H1 (cell line): ENCODE results near the gene SMDT1. TPM values are rescaled to one million over a fixed set of nuclear protein-coding genes. Genes with fewer than 3 reads are reported as not detected.

ENCODE experiments used
- CTCF ChIA-PET: fragments of 300-600 bp; sonication (Branson Sonifier 250); formaldehyde crosslinking; loops from one replicate; lab custom pipeline; 2021; ENCODE audit not compliant: partially characterized antibody; lab: Charles Lee
- POLR2A ChIA-PET: fragments of 300-600 bp; sonication (Branson Sonifier 250); formaldehyde crosslinking; loops from one replicate; lab custom pipeline; 2021; ENCODE audit warnings: inconsistent platforms; ENCODE audit not compliant: partially characterized antibody; lab: Charles Lee
- DNase-seq, 2 experiments: peaks; one replicate each; pipeline versions ENCODE4 v3.0.0 to v3.0.0-alpha.2; 2010 to 2022; ENCODE audit warnings: low spot score in 2 of 2, low read depth in 1 of 2, mixed read lengths in 1 of 2
- FAIRE-seq: peaks from 2 replicates; lab custom pipeline; 2011; peaks lifted over from hg19 to GRCh38; lab: Jason Lieb, UNC
- H2AFZ ChIP-seq: 2 replicates; pipeline ENCODE4 v1.8.1; 2012; ENCODE audit warnings: low read length, inconsistent platforms
- H2AK5ac ChIP-seq: 2 replicates; pipeline ENCODE4 v1.6.1; 2013; ENCODE audit warnings: low read depth, low read length
- H2BK120ac ChIP-seq: replicated peaks from 2 replicates; pipeline ENCODE3; 2013; ENCODE audit warnings: low read depth, low read length, inconsistent platforms
- H2BK12ac ChIP-seq: 2 replicates; pipeline ENCODE4 v1.6.1; 2013; ENCODE audit warnings: low read depth, low read length
- H2BK15ac ChIP-seq: 2 replicates; pipeline ENCODE4 v1.6.1; 2013; ENCODE audit warnings: low read length
- H2BK20ac ChIP-seq: 2 replicates; pipeline ENCODE4 v1.6.1; 2013; ENCODE audit warnings: low read length
- H2BK5ac ChIP-seq: 2 replicates; pipeline ENCODE4 v1.6.1; 2013; ENCODE audit warnings: low read depth, low read length
- H3K14ac ChIP-seq: 2 replicates; pipeline ENCODE4 v1.6.1; 2013; ENCODE audit warnings: inconsistent platforms; ENCODE audit not compliant: insufficient read length
- H3K18ac ChIP-seq: 2 replicates; pipeline ENCODE4 v1.6.1; 2013; ENCODE audit warnings: low read length; ENCODE audit errors: extremely low read depth
- H3K23ac ChIP-seq: 2 replicates; pipeline ENCODE4 v1.6.1; 2013; ENCODE audit warnings: inconsistent platforms; ENCODE audit not compliant: insufficient read length
- H3K23me2 ChIP-seq: 2 replicates; pipeline ENCODE4 v1.6.1; 2013; ENCODE audit warnings: low read depth, low read length
- H3K27ac ChIP-seq: 2 replicates; pipeline ENCODE4 v1.6.1; 2011; ENCODE audit warnings: low read depth, low read length, inconsistent platforms
- H3K27me3 ChIP-seq, 4 experiments: replicated peaks in 1 of 4; 1 replicate in 1 of 4; 2 replicates in 3 of 4; pipeline versions ENCODE4 v1.6.1 to v1.8.1; 2011 to 2013; ENCODE audit warnings: low read length in 3 of 4, mild to moderate bottlenecking in 3 of 4, inconsistent platforms in 2 of 4, mixed read lengths in 2 of 4, moderate library complexity in 1 of 4; ENCODE audit not compliant: control insufficient read depth in 3 of 4, insufficient read depth in 3 of 4; ENCODE audit errors: extremely low read depth in 1 of 4
- H3K36me3 ChIP-seq, 4 experiments: 2 replicates each; pipeline versions ENCODE4 v1.6.1 to v1.8.1; 2011 to 2013; ENCODE audit warnings: mild to moderate bottlenecking in 4 of 4, low read length in 3 of 4, moderate library complexity in 2 of 4, control low read depth in 1 of 4, inconsistent platforms in 1 of 4; ENCODE audit not compliant: insufficient read depth in 4 of 4, control insufficient read depth in 2 of 4
- H3K4ac ChIP-seq: replicated peaks from 2 replicates; pipeline ENCODE3; 2013; ENCODE audit warnings: low read length, low read depth, mixed read lengths, inconsistent platforms; ENCODE audit not compliant: insufficient read length
- H3K4me1 ChIP-seq, 4 experiments: replicated peaks in 1 of 4; 1 replicate in 1 of 4; 2 replicates in 3 of 4; pipeline versions ENCODE4 v1.6.1 to v1.8.1; 2011 to 2013; ENCODE audit warnings: low read length in 3 of 4, inconsistent platforms in 2 of 4, mixed read lengths in 1 of 4; ENCODE audit not compliant: insufficient read depth in 4 of 4, control insufficient read depth in 3 of 4
- H3K4me2 ChIP-seq, 2 experiments: 2 replicates each; pipeline versions ENCODE4 v1.6.1 to v1.8.1; 2011 to 2013; ENCODE audit warnings: low read depth in 2 of 2, low read length in 2 of 2, control low read depth in 1 of 2, inconsistent platforms in 1 of 2, mild to moderate bottlenecking in 1 of 2; ENCODE audit not compliant: insufficient read depth in 1 of 2
- H3K4me3 ChIP-seq, 4 experiments: fragments of 200-600, 300-600 bp in 1 of 4; sonication (generic), shearing (Covaris generic), sonication (Bioruptor Twin) in 1 of 4; 2 replicates each; pipeline versions ENCODE4 v1.5.1 to v1.8.1; 2011 to 2016; ENCODE audit warnings: low read length in 4 of 4, low read depth in 3 of 4, control low read depth in 2 of 4, inconsistent platforms in 2 of 4, mild to moderate bottlenecking in 2 of 4, mixed read lengths in 1 of 4, moderate library complexity in 1 of 4; ENCODE audit not compliant: insufficient read depth in 2 of 4; ENCODE audit errors: extremely low read depth in 1 of 4
- H3K56ac ChIP-seq: replicated peaks from 2 replicates; pipeline ENCODE3; 2013; ENCODE audit warnings: low read depth, mild to moderate bottlenecking, mixed read lengths, low read length, inconsistent platforms; ENCODE audit not compliant: insufficient read length
- H3K79me1 ChIP-seq: 2 replicates; pipeline ENCODE4 v1.6.1; 2013; ENCODE audit warnings: low read depth, low read length, control low read depth
- H3K79me2 ChIP-seq, 2 experiments: 2 replicates each; pipeline versions ENCODE4 v1.6.1 to v1.8.1; 2012 to 2013; ENCODE audit warnings: low read length in 2 of 2, mild to moderate bottlenecking in 2 of 2, inconsistent platforms in 1 of 2; ENCODE audit not compliant: insufficient read depth in 2 of 2, control insufficient read depth in 1 of 2
- H3K9ac ChIP-seq, 4 experiments: replicated peaks in 1 of 4; 1 replicate in 1 of 4; 2 replicates in 3 of 4; pipeline versions ENCODE4 v1.6.1 to v1.8.1; 2011 to 2013; ENCODE audit warnings: low read depth in 3 of 4, low read length in 3 of 4, control low read depth in 2 of 4, mild to moderate bottlenecking in 2 of 4, moderate library complexity in 2 of 4, inconsistent platforms in 1 of 4; ENCODE audit errors: extremely low read depth in 1 of 4
- H3K9me3 ChIP-seq, 2 experiments: 2 replicates each; pipeline versions ENCODE4 v1.6.1 to v1.8.1; 2012 to 2013; ENCODE audit warnings: mild to moderate bottlenecking in 2 of 2, moderate library complexity in 2 of 2, control low read depth in 1 of 2, inconsistent platforms in 1 of 2, low read depth in 1 of 2, low read length in 1 of 2, mixed read lengths in 1 of 2; ENCODE audit not compliant: insufficient read depth in 2 of 2
- H4K20me1 ChIP-seq, 2 experiments: replicated peaks in 1 of 2; 2 replicates each; pipeline versions ENCODE3 to v1.8.1; 2011 to 2013; ENCODE audit warnings: inconsistent platforms in 2 of 2, low read length in 2 of 2, mild to moderate bottlenecking in 1 of 2; ENCODE audit not compliant: insufficient read depth in 2 of 2, control insufficient read depth in 1 of 2
- H4K5ac ChIP-seq: 2 replicates; pipeline ENCODE4 v1.6.1; 2013; ENCODE audit warnings: low read length, low read depth, mixed read lengths, inconsistent platforms; ENCODE audit not compliant: insufficient read length
- H4K8ac ChIP-seq: 2 replicates; pipeline ENCODE4 v1.8.0; 2013; ENCODE audit warnings: mild to moderate bottlenecking, moderate library complexity, low read length, inconsistent platforms; ENCODE audit not compliant: insufficient read depth; ENCODE audit errors: extremely low read depth
- H4K91ac ChIP-seq: replicated peaks from 2 replicates; pipeline ENCODE3; 2013; ENCODE audit warnings: low read length, mixed read lengths, inconsistent platforms; ENCODE audit not compliant: insufficient read length
- BACH1 ChIP-seq: IDR thresholded peaks from 2 replicates; pipeline ENCODE4 v1.6.1; 2012; ENCODE audit warnings: low read length, improper control_type of control experiment
- CHD1 ChIP-seq: IDR thresholded peaks from 2 replicates; pipeline ENCODE4 v1.6.1; 2012; ENCODE audit warnings: low read depth, low read length, improper control_type of control experiment
- RBBP5 ChIP-seq: IDR thresholded peaks from 2 replicates; pipeline ENCODE4 v1.7.1; 2012; ENCODE audit warnings: low read depth, mild to moderate bottlenecking, inconsistent platforms, low read length, moderate library complexity, borderline replicate concordance
- WGBS, 2 experiments: shearing (Covaris generic) in 1 of 2; methylation state at CpG; one replicate each; pipeline versions ENCODE4 v1.1.6 to v1.1.7; 2013 to 2015; ENCODE audit warnings: low lambda C conversion rate in 2 of 2, mixed read lengths in 2 of 2, inconsistent platforms in 1 of 2, low coverage in 1 of 2, missing lambda C conversion rate in 1 of 2; ENCODE audit not compliant: insufficient replicate concordance in 2 of 2, insufficient coverage in 1 of 2, insufficient read length in 1 of 2; ENCODE audit errors: extremely low coverage in 1 of 2, missing lambda C conversion rate in 1 of 2; 5-methylcytosine and 5-hydroxymethylcytosine counted together
- polyA plus RNA-seq, 7 experiments: library from polyadenylated mRNA; depleted of rRNA in 3 of 7; stranded (reverse) in 5 of 7; unstranded in 2 of 7; fragments of >200 nt in 5 of 7; fragments of 200-250 nt in 2 of 7; gene quantifications; 1 replicate in 5 of 7; 2 replicates in 1 of 7; 4 replicates in 1 of 7; pipeline versions ENCODE4 v1.2.1 to v1.2.3, GENCODE V29; 2011 to 2013; ENCODE audit warnings: missing spikeins in 2 of 7, mixed read lengths in 2 of 7
- total RNA-seq: library from RNA; stranded (reverse); fragmentation: NEBNext Ultra II Directional; extraction: Animal tissue kit (Norgen Biotek cat#: 25700); gene quantifications from 2 replicates; pipeline ENCODE4 v1.2.1, GENCODE V29; 2021

SMDT1 gene
- total and polyA plus RNA-seq, 2 of the 8 experiments (the other 6 are each of a cell fraction or from before 2014, with no cell fraction given) = 34.9 to 35.6 TPM

- Histone ChIP-seq H3K23ac (no peak overlapping the region), H2BK20ac (no peak overlapping the region), H3K56ac (no peak overlapping the region), H2AK5ac (no peak overlapping the region), H3K9ac (no peak overlapping the region), H2BK120ac (no peak overlapping the region), H3K4me1 (peaks cover 0 to 28% (median 13%) of the 10 kb centered on the region in 4 experiments; a peak in 6 of 7 replicates), H4K20me1 (no peaks in the 10 kb centered on the region), H3K9me3 (no peaks in the 10 kb centered on the region), H2BK5ac (no peak overlapping the region), H2AFZ (no peak overlapping the region), H3K27ac (no peak overlapping the region), H3K4me2 (no peak overlapping the region), H4K5ac (no peak overlapping the region), H4K91ac (no peak overlapping the region), H3K27me3 (no peaks in the 10 kb centered on the region; a peak in 2 of 7 replicates), H3K79me1 (no peaks in the 10 kb centered on the region), H3K23me2 (peaks cover 8% of the 10 kb centered on the region; the same call in 1 of the 2 replicates), H3K4me3 (no peak overlapping the region), H3K36me3 (no peaks in the 10 kb centered on the region; a peak in 2 of 8 replicates), H3K18ac (no peak overlapping the region), H3K14ac (no peak overlapping the region), H3K4ac (no peak overlapping the region), H4K8ac (no peak overlapping the region), H2BK15ac (no peak overlapping the region), H2BK12ac (no peak overlapping the region), H3K79me2 (no peaks in the 10 kb centered on the region)
- ChIA-PET POLR2A (interaction anchor here (1.8 kb wide), 1 partner anchor 9 kb away, joined by 5 read pairs; no protein-coding TSS in a partner anchor), CTCF (interaction anchor here (0.5 to 0.6 kb wide), 2 partner anchors 107 to 492 kb away, joined by 3 to 5 read pairs; no protein-coding TSS in a partner anchor)
- 89% methylated on average over 14 of the region's 14 CpGs; no CpG with 5 or more reads in 1 of the 2 experiments for WGBS, 2 experiments
- DNase-seq (no peak), FAIRE-seq (no peak)
- TF ChIP-seq RBBP5 (no peak), CHD1 (no peak), BACH1 (no peak)
Observed at GRCh38 chr22:42067671-42068251, 11.7 kb upstream of the SMDT1 start.
